ENCODE results near the gene RHNO1.

DNA sequence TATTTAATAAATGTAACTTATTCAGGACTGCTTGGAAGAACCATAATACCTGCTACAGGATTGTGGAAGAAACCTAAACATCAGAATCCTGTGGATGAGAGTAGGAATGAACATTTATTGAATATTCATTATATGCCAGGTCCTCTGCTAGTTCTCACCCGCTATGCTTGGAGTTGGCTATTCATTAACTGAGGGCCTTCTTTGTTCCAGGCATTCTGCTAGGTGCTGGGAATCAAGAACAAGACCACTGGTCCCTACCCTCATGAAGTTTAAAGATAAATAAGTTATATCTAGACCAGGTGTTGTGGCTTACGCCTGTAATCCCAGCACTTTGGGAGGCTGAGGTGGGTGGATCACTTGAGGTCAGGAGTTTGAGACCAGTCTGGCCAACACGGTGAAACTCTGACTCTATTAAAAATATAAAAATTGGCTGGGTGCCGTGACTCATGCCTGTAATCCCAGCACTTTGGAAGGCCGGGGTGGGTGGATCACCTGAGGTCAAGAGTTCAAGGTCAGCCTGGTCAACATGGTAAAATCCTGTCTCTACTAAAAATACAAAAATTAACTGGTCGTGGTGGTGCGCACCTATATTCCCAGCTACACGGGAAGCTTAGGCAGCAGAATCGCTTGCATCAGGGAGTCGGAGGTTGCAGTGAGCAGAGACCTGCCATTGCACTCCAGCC is 9.9 kb downstream of the RHNO1 start:
- TF ChIP-seq, protein P1, sequence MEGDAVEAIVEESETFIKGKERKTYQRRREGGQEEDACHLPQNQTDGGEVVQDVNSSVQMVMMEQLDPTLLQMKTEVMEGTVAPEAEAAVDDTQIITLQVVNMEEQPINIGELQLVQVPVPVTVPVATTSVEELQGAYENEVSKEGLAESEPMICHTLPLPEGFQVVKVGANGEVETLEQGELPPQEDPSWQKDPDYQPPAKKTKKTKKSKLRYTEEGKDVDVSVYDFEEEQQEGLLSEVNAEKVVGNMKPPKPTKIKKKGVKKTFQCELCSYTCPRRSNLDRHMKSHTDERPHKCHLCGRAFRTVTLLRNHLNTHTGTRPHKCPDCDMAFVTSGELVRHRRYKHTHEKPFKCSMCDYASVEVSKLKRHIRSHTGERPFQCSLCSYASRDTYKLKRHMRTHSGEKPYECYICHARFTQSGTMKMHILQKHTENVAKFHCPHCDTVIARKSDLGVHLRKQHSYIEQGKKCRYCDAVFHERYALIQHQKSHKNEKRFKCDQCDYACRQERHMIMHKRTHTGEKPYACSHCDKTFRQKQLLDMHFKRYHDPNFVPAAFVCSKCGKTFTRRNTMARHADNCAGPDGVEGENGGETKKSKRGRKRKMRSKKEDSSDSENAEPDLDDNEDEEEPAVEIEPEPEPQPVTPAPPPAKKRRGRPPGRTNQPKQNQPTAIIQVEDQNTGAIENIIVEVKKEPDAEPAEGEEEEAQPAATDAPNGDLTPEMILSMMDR (IDR thresholded peaks at IDR 0.05; ENCODE audit: low read length) = no peak
- TF ChIP-seq EZH2 (optimal IDR thresholded peaks at IDR 0.05; ENCODE audit: low read depth, low read length) = no peak
